Cardiac muscle cell (in vitro differentiated cells and primary cell): ENCODE data around the gene TENM3. TPM values are rescaled to one million over a fixed set of nuclear protein-coding genes. Genes with fewer than 3 reads are reported as not detected.

Experiments used
- DNase-seq, 2 donors: peaks; one replicate each; pipeline versions ENCODE4 v3.0.0 to v3.0.0-alpha.2; 2010 to 2017; ENCODE audit warnings: low read depth in 1 of 2, low spot score in 1 of 2
- H3K27ac ChIP-seq: fragments of 200-600 bp; sonication (generic); 2 replicates; pipeline ENCODE4 v1.5.1; 2016
- H3K27me3 ChIP-seq: fragments of 200-600 bp; sonication (generic); 2 replicates; pipeline ENCODE4 v1.6.0; 2016; ENCODE audit warnings: control low read depth
- H3K36me3 ChIP-seq: fragments of 200-600 bp; sonication (generic); 2 replicates; pipeline ENCODE4 v1.5.1; 2016; ENCODE audit warnings: control low read depth
- H3K4me1 ChIP-seq: fragments of 200-600 bp; sonication (generic); 2 replicates; pipeline ENCODE4 v1.8.1; 2017; ENCODE audit warnings: low read depth, mild to moderate bottlenecking, mixed run types
- H3K4me3 ChIP-seq: fragments of 200-600 bp; sonication (generic); 2 replicates; pipeline ENCODE4 v1.5.1; 2016; ENCODE audit warnings: mild to moderate bottlenecking
- H3K9me3 ChIP-seq: fragments of 200-600 bp; sonication (generic); 2 replicates; pipeline ENCODE4 v1.5.1; 2017; ENCODE audit warnings: low read depth, mild to moderate bottlenecking, control low read depth
- CTCF ChIP-seq: IDR thresholded peaks from 2 replicates; pipeline ENCODE4 v1.5.1; 2012; ENCODE audit warnings: low read depth, mild to moderate bottlenecking, low read length
- polyA plus RNA-seq: library from polyadenylated mRNA; unstranded; fragments of >200 nt; fragmentation: Nextera tagmentation; extraction: Ambion mirVana; gene quantifications from 2 replicates; pipeline ENCODE4 v1.2.1, GENCODE V29; 2016
- total RNA-seq: library from RNA; depleted of rRNA; stranded (reverse); fragments of >200 nt; gene quantifications from 2 replicates; pipeline ENCODE4 v1.2.3, GENCODE V29; 2016

TENM3 gene
- total and polyA plus RNA-seq, 2 experiments from 2014 or later = 12.5 to 24.8 TPM

GRCh38 chr4:182616476-182616875 is 373.3 kb downstream of the TENM3 start:
- H3K27ac ChIP-seq = no peak overlapping the region
- H3K4me1 ChIP-seq = no peaks in the 10 kb centered on the region
- H3K27me3 ChIP-seq = no peaks in the 10 kb centered on the region
- H3K9me3 ChIP-seq = no peaks in the 10 kb centered on the region
- H3K36me3 ChIP-seq = no peaks in the 10 kb centered on the region
- no peak overlapping the region for H3K4me3 ChIP-seq
- no peak for DNase-seq
- no peak for TF ChIP-seq CTCF

DNA sequence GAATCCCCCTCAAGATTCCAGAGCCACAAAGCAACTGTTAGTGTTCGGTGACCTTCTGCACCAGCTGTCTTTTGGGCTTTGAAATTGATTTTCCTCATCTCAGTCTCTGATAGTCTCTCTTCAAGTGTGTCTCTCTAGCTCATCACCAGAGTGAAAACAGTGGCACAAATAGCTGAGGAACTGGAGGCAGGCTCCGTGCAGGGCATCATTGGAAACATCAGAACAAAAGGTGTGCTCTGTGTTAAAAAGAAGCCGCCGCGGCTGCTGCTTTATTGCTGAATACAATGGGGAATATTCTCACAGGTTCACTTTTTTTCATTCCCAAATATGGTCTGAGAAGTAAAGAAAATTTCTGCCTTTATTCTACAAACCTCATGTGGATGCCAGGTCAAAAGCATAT is 376.5 kb downstream of the TENM3 start:
- Histone ChIP-seq H3K4me1 (no peaks in the 10 kb centered on the region), H3K27ac (no peak overlapping the region)

GRCh38 chr4:182620111-182620980 is 377.1 kb downstream of the TENM3 start:
- TF ChIP-seq CTCF = no peak
- H3K27me3 ChIP-seq = no peaks in the 10 kb centered on the region
- no peaks in the 10 kb centered on the region for H3K4me1 ChIP-seq
- no peaks in the 10 kb centered on the region for H3K9me3 ChIP-seq
- no peaks in the 10 kb centered on the region for H3K36me3 ChIP-seq
- no peak overlapping the region for H3K27ac ChIP-seq
- no peak for DNase-seq
- no peak overlapping the region for H3K4me3 ChIP-seq

More for the DNA sequence above, 376.5 kb downstream of the TENM3 start:
- TF ChIP-seq CTCF = no peak
- no peaks in the 10 kb centered on the region for H3K27me3 ChIP-seq
- no peak overlapping the region for H3K4me3 ChIP-seq
- no peaks in the 10 kb centered on the region for H3K9me3 ChIP-seq
- DNase-seq = no peak
- no peaks in the 10 kb centered on the region for H3K36me3 ChIP-seq

- no peaks in the 10 kb centered on the region for H3K9me3 ChIP-seq
- no peaks in the 10 kb centered on the region for H3K27me3 ChIP-seq
- DNase-seq = no peak
- H3K4me3 ChIP-seq = no peak overlapping the region
- no peaks in the 10 kb centered on the region for H3K4me1 ChIP-seq
- no peak overlapping the region for H3K27ac ChIP-seq
- no peaks in the 10 kb centered on the region for H3K36me3 ChIP-seq
- TF ChIP-seq CTCF = no peak
Measured at GRCh38 chr4:182624281-182624680, 381.1 kb downstream of the TENM3 start.

DNA sequence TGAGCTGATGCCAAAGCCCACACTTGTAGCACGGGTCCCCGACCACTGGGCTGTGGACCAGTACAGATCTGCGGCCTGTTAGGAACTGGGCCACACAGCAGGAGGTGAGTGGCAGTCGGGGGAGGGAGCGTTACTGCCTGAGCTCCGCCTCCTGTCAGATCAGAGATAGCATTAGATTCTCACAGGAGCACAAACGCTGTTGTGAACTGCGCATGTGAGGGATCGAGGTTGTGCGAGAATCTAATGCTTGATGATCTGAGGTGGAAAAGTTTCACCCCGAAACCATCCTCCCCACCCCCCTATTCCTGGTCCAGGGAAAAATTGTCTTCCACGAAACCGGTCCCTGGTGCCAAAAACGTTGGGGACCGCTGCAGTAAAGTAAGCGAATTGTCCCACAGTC is 382.0 kb downstream of the TENM3 start:
- no peak overlapping the region for H3K27ac ChIP-seq
- no peak for DNase-seq
- no peaks in the 10 kb centered on the region for H3K4me1 ChIP-seq
- no peaks in the 10 kb centered on the region for H3K27me3 ChIP-seq
- TF ChIP-seq CTCF = no peak
- H3K9me3 ChIP-seq = no peaks in the 10 kb centered on the region
- no peak overlapping the region for H3K4me3 ChIP-seq
- no peaks in the 10 kb centered on the region for H3K36me3 ChIP-seq
